GM18517 (cell line): Measurements from ENCODE around the gene HPSE2.

Experiments used
- ATAC-seq: cut with Tn5 transposase; IDR thresholded peaks from one replicate; pipeline ENCODE4 v1.9.1; 2021; ENCODE audit warnings: mild to moderate bottlenecking, moderate library complexity; ENCODE audit not compliant: unreplicated experiment

The HPSE2 gene

GRCh38 chr10:98445200-98445812, 790.3 kb downstream of the HPSE2 start:
- no peak for ATAC-seq

DNA sequence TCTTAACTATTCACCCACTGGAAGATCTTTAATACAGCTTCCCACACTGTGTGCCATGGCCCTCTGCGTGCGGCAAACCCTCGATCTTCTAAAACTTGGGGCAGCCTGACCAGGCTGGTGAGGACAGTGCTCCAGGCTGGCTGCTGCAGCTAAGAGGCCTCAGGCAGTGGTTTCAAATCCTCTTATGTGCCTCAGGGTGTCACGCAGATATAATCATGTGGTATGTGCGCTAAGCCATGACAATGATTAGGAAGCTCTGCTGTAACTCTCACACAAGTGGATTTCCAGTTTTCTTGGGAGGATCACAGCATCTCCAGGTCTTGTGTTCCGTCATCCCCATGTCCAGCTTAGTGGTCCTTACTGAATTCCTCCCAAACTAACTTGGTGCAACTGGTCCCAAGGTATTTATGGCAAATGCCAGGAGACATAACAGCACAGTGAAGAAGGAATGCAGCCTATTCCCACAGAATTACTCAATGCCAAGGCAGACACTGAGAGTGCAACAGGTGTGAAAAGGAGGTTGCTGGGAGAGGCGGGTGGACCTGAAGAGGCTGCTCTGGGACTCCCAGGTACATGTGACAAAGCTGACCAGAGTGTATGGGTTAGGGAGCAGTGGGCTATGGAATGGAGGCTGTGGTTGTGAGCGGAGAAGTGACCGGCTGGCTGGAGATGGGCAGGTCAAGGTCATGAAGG, 791.2 kb downstream of the HPSE2 start:
- no peak for ATAC-seq

- no peak for ATAC-seq
Measured at GRCh38 chr10:98438715-98439114, 796.9 kb downstream of the HPSE2 start.

DNA sequence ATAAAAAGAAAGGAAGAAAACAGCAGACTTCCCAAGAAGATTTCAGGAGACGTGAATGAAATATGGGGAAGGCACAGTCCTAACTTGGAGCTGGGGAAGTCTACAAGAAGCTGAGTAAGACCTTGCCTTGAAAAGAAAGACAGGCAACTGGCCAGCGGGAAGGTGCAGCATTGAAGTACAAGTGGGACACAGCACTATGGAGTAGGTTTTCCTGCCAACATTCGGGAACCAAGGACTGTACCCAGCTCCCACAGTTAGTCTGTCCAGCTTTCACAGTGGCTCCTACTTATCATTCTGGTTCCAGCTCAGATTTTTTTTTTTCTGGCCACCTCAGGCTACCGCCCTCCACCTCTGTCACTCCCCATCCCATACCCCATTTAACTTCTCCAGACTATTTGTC, 798.9 kb downstream of the HPSE2 start:
- ATAC-seq, result no peak

DNA sequence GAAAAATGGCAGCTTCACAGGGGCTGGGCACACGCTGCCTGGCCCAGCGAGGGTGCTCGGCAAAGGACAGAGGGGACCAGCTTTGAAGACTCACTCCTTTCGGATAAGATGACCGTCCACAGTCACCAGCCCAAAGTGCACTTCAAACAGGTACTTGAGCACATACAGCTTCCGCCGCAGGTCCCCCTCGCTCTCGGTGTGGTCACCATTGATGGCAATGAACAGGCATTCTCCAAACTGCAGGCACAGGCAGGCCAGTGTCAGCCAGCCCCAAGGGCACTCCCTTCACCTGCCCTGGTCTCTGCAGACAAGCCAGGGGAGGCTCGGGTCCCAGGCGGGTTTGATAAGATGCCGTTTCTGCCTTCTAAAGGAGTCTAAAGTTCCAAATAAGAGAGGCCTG, 800.5 kb downstream of the HPSE2 start:
- no peak for ATAC-seq

DNA sequence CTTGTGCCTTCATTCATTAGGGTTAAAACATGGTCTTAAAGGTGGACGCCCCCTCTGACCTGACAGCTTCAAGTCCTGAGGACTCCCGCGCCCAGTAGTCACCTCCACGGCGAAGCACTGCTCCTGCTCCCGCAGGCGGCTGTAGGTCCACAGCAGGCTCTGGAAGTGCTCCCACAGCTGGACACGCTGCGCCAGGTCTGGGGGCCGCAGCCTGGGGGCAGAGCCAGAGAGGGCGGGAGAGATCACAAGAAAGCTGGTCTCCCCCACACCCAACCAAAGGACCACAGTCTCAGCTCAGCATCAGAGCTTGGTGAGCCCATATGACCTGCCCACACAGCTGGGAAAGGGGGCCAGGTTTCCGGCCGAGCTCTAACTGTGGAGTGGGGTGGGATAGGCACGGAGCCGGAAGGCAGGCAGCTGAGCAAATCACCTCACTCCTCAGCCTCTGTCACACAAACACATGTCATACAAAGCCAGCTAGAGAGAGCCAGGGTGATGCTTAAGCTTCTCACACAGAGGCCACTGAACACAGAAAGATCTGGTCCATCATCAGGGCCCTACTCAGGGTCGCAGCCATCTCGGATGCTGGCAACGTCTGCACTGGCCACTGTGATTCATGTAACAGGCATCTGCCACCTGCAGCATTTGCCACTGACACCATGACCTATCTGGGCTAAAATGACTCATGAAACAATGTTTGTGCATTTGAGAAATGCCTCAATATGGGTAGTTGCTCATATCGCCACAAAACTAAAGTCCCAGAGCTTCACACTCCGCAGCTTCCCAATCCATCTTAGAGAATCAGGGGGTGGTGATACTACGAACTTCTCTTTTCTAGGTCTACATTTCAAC, 801.5 kb downstream of the HPSE2 start:
- ATAC-seq, result no peak

DNA sequence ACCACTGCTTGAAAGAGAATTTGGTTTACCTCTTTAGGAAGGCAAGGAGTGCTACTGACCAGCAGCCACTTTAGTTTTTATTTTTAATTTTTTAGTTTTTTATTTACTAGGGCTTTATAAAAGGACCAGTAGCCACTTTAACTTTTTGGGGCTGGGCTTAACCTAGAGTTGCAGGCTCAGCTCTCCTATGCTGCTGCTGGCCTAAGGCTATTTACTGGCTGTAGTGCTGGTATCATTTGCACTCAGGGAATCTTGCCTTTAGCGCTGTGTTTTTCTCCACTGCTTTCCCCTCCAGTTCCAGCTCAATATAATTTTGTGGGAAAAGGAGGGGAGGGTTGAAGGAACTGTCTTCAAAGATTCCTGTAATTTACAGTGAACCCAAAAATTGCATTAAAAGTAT, 802.3 kb downstream of the HPSE2 start:
- ATAC-seq, result no peak

GRCh38 chr10:98432330-98432729, 803.3 kb downstream of the HPSE2 start:
- ATAC-seq, result no peak

DNA sequence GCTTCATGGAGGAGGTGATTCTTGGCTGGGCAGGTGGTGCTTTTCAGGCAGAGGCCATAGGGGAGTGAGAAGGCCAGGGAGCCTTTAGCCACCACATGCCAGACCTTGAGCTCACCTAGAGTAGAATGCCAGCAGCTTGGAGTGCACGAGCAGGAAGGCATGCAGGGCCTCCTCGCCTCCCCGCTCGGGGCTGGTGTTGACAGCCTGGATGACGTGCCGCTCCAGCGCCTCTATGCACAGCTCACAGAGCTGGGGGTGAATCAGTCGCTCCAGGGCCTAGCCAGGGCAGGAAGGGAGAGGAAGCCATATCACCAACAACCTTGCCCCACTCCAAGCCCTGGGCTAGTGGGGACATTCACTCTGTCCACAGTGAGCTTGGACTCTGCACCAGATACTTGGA, 804.6 kb downstream of the HPSE2 start:
- no peak for ATAC-seq

DNA sequence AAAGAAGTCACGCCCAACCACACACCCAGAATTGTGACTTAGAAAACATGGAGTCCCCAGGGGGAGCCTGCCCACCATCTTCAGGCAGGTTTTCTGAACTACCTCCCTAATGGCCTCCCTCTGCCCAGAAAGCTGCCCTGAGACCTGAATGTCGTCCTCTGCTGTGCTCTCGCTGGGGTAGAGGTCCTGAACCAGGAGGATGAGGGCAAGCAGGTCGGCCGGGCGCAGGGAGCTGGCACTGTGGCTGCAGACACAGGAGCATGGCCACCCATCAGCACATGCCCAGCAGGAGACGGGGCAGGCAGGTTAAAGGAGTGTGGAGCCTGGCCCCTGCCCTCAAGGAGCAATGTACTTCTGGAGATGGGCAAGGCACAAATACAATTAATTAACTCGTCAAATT, 805.2 kb downstream of the HPSE2 start:
- no peak for ATAC-seq

- ATAC-seq, result no peak
Measured at GRCh38 chr10:98429320-98430072, 806.2 kb downstream of the HPSE2 start.

DNA sequence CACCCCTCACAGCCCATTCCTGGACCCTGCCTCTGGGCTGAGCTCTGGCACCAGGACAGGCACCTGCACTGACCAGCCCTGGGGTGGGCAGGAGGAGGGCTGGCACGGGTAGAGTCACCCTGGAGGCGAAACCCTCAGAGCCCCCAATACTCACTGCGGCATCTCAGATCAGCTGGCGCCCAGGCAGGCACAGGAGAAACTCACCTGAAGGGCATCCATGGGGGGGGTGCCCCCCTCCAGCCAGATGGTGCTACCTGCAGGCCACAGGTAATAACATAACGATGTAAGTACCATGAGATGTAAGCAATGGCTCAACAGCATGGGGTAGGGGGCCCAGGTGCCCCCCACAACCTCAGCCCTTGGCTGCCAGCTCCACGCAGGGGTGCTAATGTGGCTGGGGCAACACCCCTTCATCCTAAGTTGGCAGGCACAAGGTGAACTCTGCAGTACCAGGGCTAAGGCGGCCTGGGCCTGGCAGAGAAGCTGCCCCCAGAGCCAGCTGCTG, 808.6 kb downstream of the HPSE2 start:
- ATAC-seq, result no peak

GRCh38 chr10:98425511-98426352, 809.9 kb downstream of the HPSE2 start:
- peak; percentile 74 for ATAC-seq

- ATAC-seq, result no peak
Measured at GRCh38 chr10:98424295-98425254, 811.1 kb downstream of the HPSE2 start.

- ATAC-seq, result no peak
Measured at GRCh38 chr10:98423691-98424120, 811.9 kb downstream of the HPSE2 start.

GRCh38 chr10:98422182-98422581, 813.5 kb downstream of the HPSE2 start:
- ATAC-seq, result no peak

DNA sequence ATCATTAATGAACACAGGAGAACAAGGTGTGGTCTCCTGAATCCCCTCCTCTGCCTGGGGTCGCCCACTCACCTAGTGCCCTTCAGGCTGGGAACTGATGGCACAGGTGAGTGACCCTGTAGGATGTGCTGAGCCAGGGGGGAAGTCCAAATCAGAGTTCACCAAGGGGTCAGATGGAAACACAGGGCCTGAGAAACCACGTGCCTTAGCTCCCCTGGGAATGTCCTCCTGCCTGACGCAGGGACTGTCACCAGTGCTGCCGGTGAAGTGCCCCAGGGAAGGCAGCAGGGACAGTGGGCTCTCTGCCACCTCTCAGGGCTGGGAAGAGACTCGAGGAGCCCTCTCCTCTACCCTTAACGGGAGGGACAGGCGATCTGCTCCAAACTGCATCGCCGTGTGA, 814.9 kb downstream of the HPSE2 start:
- no peak for ATAC-seq

DNA sequence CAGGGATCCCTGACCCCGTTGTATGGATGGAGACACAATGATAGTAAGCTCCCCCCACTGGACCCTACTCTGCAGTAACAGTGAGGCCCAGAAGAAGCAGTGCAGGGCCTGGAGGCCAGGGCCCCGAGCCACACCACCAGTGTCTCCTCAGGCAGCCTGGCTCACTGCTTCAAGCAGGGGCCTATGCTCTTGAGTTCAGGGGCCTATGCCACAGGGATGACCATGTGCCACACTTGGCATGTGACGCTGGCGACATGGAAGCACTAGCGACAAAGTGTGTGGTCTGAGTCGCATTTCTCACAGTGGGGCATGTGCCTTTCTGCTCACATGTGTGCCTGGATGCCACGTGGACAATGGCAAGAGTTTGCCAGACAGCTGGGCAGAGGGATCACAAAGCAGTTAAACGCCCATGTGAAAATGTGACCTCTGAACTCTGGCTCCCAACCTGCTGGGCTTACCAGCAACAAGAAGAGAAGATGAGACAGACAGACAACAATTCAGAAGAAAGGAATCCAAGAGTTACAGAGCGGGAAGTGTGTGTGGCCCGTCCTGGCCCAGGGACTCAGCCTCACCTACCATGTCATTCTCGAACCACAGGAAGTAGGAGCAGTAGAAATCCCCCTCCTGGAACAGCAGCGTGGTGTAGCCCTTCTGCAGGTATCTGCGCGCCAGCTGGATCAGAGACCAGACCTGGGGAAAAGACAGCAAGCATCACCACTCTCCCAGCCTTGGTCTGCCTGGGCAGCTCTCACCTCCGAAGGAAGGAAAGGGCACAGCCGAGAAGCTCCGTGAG, 816.0 kb downstream of the HPSE2 start:
- no peak for ATAC-seq
